GM12873 (cell line): ENCODE results near the gene SLC22A9.

Experiments used
- TF ChIP-seq, protein P1 (sequence below): IDR thresholded peaks from 2 replicates; pipeline ENCODE4 v1.5.1; 2012; ENCODE audit warnings: low read depth, mild to moderate bottlenecking, moderate library complexity, low read length, control low read depth; ENCODE audit not compliant: insufficient read depth; ENCODE audit errors: missing control alignments

Gene SLC22A9

DNA sequence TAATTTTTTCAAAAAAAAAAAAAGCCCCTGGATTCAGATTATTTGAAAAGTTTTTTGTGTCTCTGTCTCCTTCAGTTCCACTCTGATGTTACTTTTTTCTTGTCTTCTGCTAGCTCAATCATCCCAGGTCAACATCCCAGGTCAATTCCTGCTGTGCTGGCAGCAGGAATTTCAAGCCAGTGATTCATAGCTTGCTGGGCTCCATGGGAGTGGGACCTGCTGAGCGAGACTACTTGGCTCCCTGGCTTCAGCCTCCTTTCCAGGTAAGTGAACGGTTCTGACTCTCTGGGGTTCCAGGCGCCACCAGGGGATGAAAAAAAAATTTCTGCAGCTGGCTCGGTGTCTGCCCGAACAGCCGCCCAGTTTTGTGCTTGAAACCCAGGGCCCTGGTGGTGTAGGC is 90.0 kb downstream of the SLC22A9 start:
- TF ChIP-seq, protein P1, sequence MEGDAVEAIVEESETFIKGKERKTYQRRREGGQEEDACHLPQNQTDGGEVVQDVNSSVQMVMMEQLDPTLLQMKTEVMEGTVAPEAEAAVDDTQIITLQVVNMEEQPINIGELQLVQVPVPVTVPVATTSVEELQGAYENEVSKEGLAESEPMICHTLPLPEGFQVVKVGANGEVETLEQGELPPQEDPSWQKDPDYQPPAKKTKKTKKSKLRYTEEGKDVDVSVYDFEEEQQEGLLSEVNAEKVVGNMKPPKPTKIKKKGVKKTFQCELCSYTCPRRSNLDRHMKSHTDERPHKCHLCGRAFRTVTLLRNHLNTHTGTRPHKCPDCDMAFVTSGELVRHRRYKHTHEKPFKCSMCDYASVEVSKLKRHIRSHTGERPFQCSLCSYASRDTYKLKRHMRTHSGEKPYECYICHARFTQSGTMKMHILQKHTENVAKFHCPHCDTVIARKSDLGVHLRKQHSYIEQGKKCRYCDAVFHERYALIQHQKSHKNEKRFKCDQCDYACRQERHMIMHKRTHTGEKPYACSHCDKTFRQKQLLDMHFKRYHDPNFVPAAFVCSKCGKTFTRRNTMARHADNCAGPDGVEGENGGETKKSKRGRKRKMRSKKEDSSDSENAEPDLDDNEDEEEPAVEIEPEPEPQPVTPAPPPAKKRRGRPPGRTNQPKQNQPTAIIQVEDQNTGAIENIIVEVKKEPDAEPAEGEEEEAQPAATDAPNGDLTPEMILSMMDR = no peak
